ENCODE measurements around the gene FAF1.

- TF ChIP-seq POLR2A (IDR thresholded peaks at IDR 0.05; ENCODE audit: low read length), result no peak
- TF ChIP-seq GATA1 (IDR thresholded peaks at IDR 0.05; ENCODE audit: low read depth, low read length), result no peak
Observed at GRCh38 chr1:50441183-50441582, 518.9 kb downstream of the FAF1 start.
